H1 (cell line): Measurements from ENCODE around the gene KMT2E. TPM values are rescaled to one million over a fixed set of nuclear protein-coding genes. Genes with fewer than 3 reads are reported as not detected.

Experiments used
- CTCF ChIA-PET: fragments of 300-600 bp; sonication (Branson Sonifier 250); formaldehyde crosslinking; loops from one replicate; lab custom pipeline; 2021; ENCODE audit not compliant: partially characterized antibody; lab: Charles Lee
- POLR2A ChIA-PET: fragments of 300-600 bp; sonication (Branson Sonifier 250); formaldehyde crosslinking; loops from one replicate; lab custom pipeline; 2021; ENCODE audit warnings: inconsistent platforms; ENCODE audit not compliant: partially characterized antibody; lab: Charles Lee
- DNase-seq, 2 experiments: peaks; one replicate each; pipeline versions ENCODE4 v3.0.0 to v3.0.0-alpha.2; 2010 to 2022; ENCODE audit warnings: low spot score in 2 of 2, low read depth in 1 of 2, mixed read lengths in 1 of 2
- FAIRE-seq: peaks from 2 replicates; lab custom pipeline; 2011; peaks lifted over from hg19 to GRCh38; lab: Jason Lieb, UNC
- H2AFZ ChIP-seq: 2 replicates; pipeline ENCODE4 v1.8.1; 2012; ENCODE audit warnings: low read length, inconsistent platforms
- H2AK5ac ChIP-seq: 2 replicates; pipeline ENCODE4 v1.6.1; 2013; ENCODE audit warnings: low read depth, low read length
- H2BK120ac ChIP-seq: replicated peaks from 2 replicates; pipeline ENCODE3; 2013; ENCODE audit warnings: low read depth, low read length, inconsistent platforms
- H2BK12ac ChIP-seq: 2 replicates; pipeline ENCODE4 v1.6.1; 2013; ENCODE audit warnings: low read depth, low read length
- H2BK15ac ChIP-seq: 2 replicates; pipeline ENCODE4 v1.6.1; 2013; ENCODE audit warnings: low read length
- H2BK20ac ChIP-seq: 2 replicates; pipeline ENCODE4 v1.6.1; 2013; ENCODE audit warnings: low read length
- H2BK5ac ChIP-seq: 2 replicates; pipeline ENCODE4 v1.6.1; 2013; ENCODE audit warnings: low read depth, low read length
- H3K14ac ChIP-seq: 2 replicates; pipeline ENCODE4 v1.6.1; 2013; ENCODE audit warnings: inconsistent platforms; ENCODE audit not compliant: insufficient read length
- H3K18ac ChIP-seq: 2 replicates; pipeline ENCODE4 v1.6.1; 2013; ENCODE audit warnings: low read length; ENCODE audit errors: extremely low read depth
- H3K23ac ChIP-seq: 2 replicates; pipeline ENCODE4 v1.6.1; 2013; ENCODE audit warnings: inconsistent platforms; ENCODE audit not compliant: insufficient read length
- H3K23me2 ChIP-seq: 2 replicates; pipeline ENCODE4 v1.6.1; 2013; ENCODE audit warnings: low read depth, low read length
- H3K27ac ChIP-seq: 2 replicates; pipeline ENCODE4 v1.6.1; 2011; ENCODE audit warnings: low read depth, low read length, inconsistent platforms
- H3K27me3 ChIP-seq, 4 experiments: replicated peaks in 1 of 4; 1 replicate in 1 of 4; 2 replicates in 3 of 4; pipeline versions ENCODE4 v1.6.1 to v1.8.1; 2011 to 2013; ENCODE audit warnings: low read length in 3 of 4, mild to moderate bottlenecking in 3 of 4, inconsistent platforms in 2 of 4, mixed read lengths in 2 of 4, moderate library complexity in 1 of 4; ENCODE audit not compliant: control insufficient read depth in 3 of 4, insufficient read depth in 3 of 4; ENCODE audit errors: extremely low read depth in 1 of 4
- H3K36me3 ChIP-seq, 4 experiments: 2 replicates each; pipeline versions ENCODE4 v1.6.1 to v1.8.1; 2011 to 2013; ENCODE audit warnings: mild to moderate bottlenecking in 4 of 4, low read length in 3 of 4, moderate library complexity in 2 of 4, control low read depth in 1 of 4, inconsistent platforms in 1 of 4; ENCODE audit not compliant: insufficient read depth in 4 of 4, control insufficient read depth in 2 of 4
- H3K4ac ChIP-seq: replicated peaks from 2 replicates; pipeline ENCODE3; 2013; ENCODE audit warnings: low read length, low read depth, mixed read lengths, inconsistent platforms; ENCODE audit not compliant: insufficient read length
- H3K4me1 ChIP-seq, 4 experiments: replicated peaks in 1 of 4; 1 replicate in 1 of 4; 2 replicates in 3 of 4; pipeline versions ENCODE4 v1.6.1 to v1.8.1; 2011 to 2013; ENCODE audit warnings: low read length in 3 of 4, inconsistent platforms in 2 of 4, mixed read lengths in 1 of 4; ENCODE audit not compliant: insufficient read depth in 4 of 4, control insufficient read depth in 3 of 4
- H3K4me2 ChIP-seq, 2 experiments: 2 replicates each; pipeline versions ENCODE4 v1.6.1 to v1.8.1; 2011 to 2013; ENCODE audit warnings: low read depth in 2 of 2, low read length in 2 of 2, control low read depth in 1 of 2, inconsistent platforms in 1 of 2, mild to moderate bottlenecking in 1 of 2; ENCODE audit not compliant: insufficient read depth in 1 of 2
- H3K4me3 ChIP-seq, 4 experiments: fragments of 200-600, 300-600 bp in 1 of 4; sonication (generic), shearing (Covaris generic), sonication (Bioruptor Twin) in 1 of 4; 2 replicates each; pipeline versions ENCODE4 v1.5.1 to v1.8.1; 2011 to 2016; ENCODE audit warnings: low read length in 4 of 4, low read depth in 3 of 4, control low read depth in 2 of 4, inconsistent platforms in 2 of 4, mild to moderate bottlenecking in 2 of 4, mixed read lengths in 1 of 4, moderate library complexity in 1 of 4; ENCODE audit not compliant: insufficient read depth in 2 of 4; ENCODE audit errors: extremely low read depth in 1 of 4
- H3K56ac ChIP-seq: replicated peaks from 2 replicates; pipeline ENCODE3; 2013; ENCODE audit warnings: low read depth, mild to moderate bottlenecking, mixed read lengths, low read length, inconsistent platforms; ENCODE audit not compliant: insufficient read length
- H3K79me1 ChIP-seq: 2 replicates; pipeline ENCODE4 v1.6.1; 2013; ENCODE audit warnings: low read depth, low read length, control low read depth
- H3K79me2 ChIP-seq, 2 experiments: 2 replicates each; pipeline versions ENCODE4 v1.6.1 to v1.8.1; 2012 to 2013; ENCODE audit warnings: low read length in 2 of 2, mild to moderate bottlenecking in 2 of 2, inconsistent platforms in 1 of 2; ENCODE audit not compliant: insufficient read depth in 2 of 2, control insufficient read depth in 1 of 2
- H3K9ac ChIP-seq, 4 experiments: replicated peaks in 1 of 4; 1 replicate in 1 of 4; 2 replicates in 3 of 4; pipeline versions ENCODE4 v1.6.1 to v1.8.1; 2011 to 2013; ENCODE audit warnings: low read depth in 3 of 4, low read length in 3 of 4, control low read depth in 2 of 4, mild to moderate bottlenecking in 2 of 4, moderate library complexity in 2 of 4, inconsistent platforms in 1 of 4; ENCODE audit errors: extremely low read depth in 1 of 4
- H3K9me3 ChIP-seq, 2 experiments: 2 replicates each; pipeline versions ENCODE4 v1.6.1 to v1.8.1; 2012 to 2013; ENCODE audit warnings: mild to moderate bottlenecking in 2 of 2, moderate library complexity in 2 of 2, control low read depth in 1 of 2, inconsistent platforms in 1 of 2, low read depth in 1 of 2, low read length in 1 of 2, mixed read lengths in 1 of 2; ENCODE audit not compliant: insufficient read depth in 2 of 2
- H4K20me1 ChIP-seq, 2 experiments: replicated peaks in 1 of 2; 2 replicates each; pipeline versions ENCODE3 to v1.8.1; 2011 to 2013; ENCODE audit warnings: inconsistent platforms in 2 of 2, low read length in 2 of 2, mild to moderate bottlenecking in 1 of 2; ENCODE audit not compliant: insufficient read depth in 2 of 2, control insufficient read depth in 1 of 2
- H4K5ac ChIP-seq: 2 replicates; pipeline ENCODE4 v1.6.1; 2013; ENCODE audit warnings: low read length, low read depth, mixed read lengths, inconsistent platforms; ENCODE audit not compliant: insufficient read length
- H4K8ac ChIP-seq: 2 replicates; pipeline ENCODE4 v1.8.0; 2013; ENCODE audit warnings: mild to moderate bottlenecking, moderate library complexity, low read length, inconsistent platforms; ENCODE audit not compliant: insufficient read depth; ENCODE audit errors: extremely low read depth
- H4K91ac ChIP-seq: replicated peaks from 2 replicates; pipeline ENCODE3; 2013; ENCODE audit warnings: low read length, mixed read lengths, inconsistent platforms; ENCODE audit not compliant: insufficient read length
- EZH2 ChIP-seq: fragments of 200-600 bp; sonication (generic); IDR thresholded peaks from 2 replicates; pipeline ENCODE4 v1.7.1; 2012; ENCODE audit warnings: low read depth, mild to moderate bottlenecking, moderate library complexity, low read length, inconsistent platforms; ENCODE audit not compliant: severe bottlenecking
- FOSL1 ChIP-seq: IDR thresholded peaks from 2 replicates; pipeline ENCODE4 v1.6.1; 2011; ENCODE audit warnings: mild to moderate bottlenecking, low read depth, low read length, moderate library complexity; ENCODE audit not compliant: insufficient read depth
- GABPA ChIP-seq: IDR thresholded peaks from 2 replicates; pipeline ENCODE4 v1.6.1; 2011; ENCODE audit warnings: mild to moderate bottlenecking, low read length, moderate library complexity, borderline replicate concordance; ENCODE audit not compliant: insufficient read depth
- HDAC6 ChIP-seq: IDR thresholded peaks from one replicate; pipeline ENCODE4 v1.7.1; 2012; ENCODE audit warnings: low read depth, mild to moderate bottlenecking, inconsistent platforms, low read length, moderate library complexity
- POLR2A ChIP-seq, 2 experiments: IDR thresholded peaks; 1 replicate in 1 of 2; 2 replicates in 1 of 2; pipeline ENCODE4 v1.6.1; 2011; ENCODE audit warnings: low read depth in 2 of 2, low read length in 2 of 2, mild to moderate bottlenecking in 2 of 2; ENCODE audit errors: control extremely low read depth in 1 of 2
- RAD21 ChIP-seq, 2 experiments: IDR thresholded peaks in 1 of 2; conservative IDR thresholded peaks in 1 of 2; 2 replicates each; pipeline ENCODE4 v1.6.1; 2011; ENCODE audit warnings: low read depth in 2 of 2, low read length in 2 of 2, improper control_type of control experiment in 1 of 2, inconsistent platforms in 1 of 2, mild to moderate bottlenecking in 1 of 2, moderate library complexity in 1 of 2
- TAF1 ChIP-seq: IDR thresholded peaks from 2 replicates; pipeline ENCODE4 v1.6.1; 2011; ENCODE audit warnings: mild to moderate bottlenecking, low read depth, low read length
- TAF7 ChIP-seq: optimal IDR thresholded peaks from 2 replicates; pipeline ENCODE3; 2011; ENCODE audit warnings: low read depth, mild to moderate bottlenecking, inconsistent platforms, low read length, moderate library complexity, borderline replicate concordance
- TCF12 ChIP-seq: IDR thresholded peaks from 2 replicates; pipeline ENCODE4 v1.6.1; 2011; ENCODE audit warnings: low read depth, mild to moderate bottlenecking, low read length
- YY1 ChIP-seq: IDR thresholded peaks from 2 replicates; pipeline ENCODE4 v1.6.1; 2011; ENCODE audit warnings: low read depth, mild to moderate bottlenecking, low read length
- WGBS, 2 experiments: shearing (Covaris generic) in 1 of 2; methylation state at CpG; one replicate each; pipeline versions ENCODE4 v1.1.6 to v1.1.7; 2013 to 2015; ENCODE audit warnings: low lambda C conversion rate in 2 of 2, mixed read lengths in 2 of 2, inconsistent platforms in 1 of 2, low coverage in 1 of 2, missing lambda C conversion rate in 1 of 2; ENCODE audit not compliant: insufficient replicate concordance in 2 of 2, insufficient coverage in 1 of 2, insufficient read length in 1 of 2; ENCODE audit errors: extremely low coverage in 1 of 2, missing lambda C conversion rate in 1 of 2; 5-methylcytosine and 5-hydroxymethylcytosine counted together
- polyA plus RNA-seq, 7 experiments: library from polyadenylated mRNA; depleted of rRNA in 3 of 7; stranded (reverse) in 5 of 7; unstranded in 2 of 7; fragments of >200 nt in 5 of 7; fragments of 200-250 nt in 2 of 7; gene quantifications; 1 replicate in 5 of 7; 2 replicates in 1 of 7; 4 replicates in 1 of 7; pipeline versions ENCODE4 v1.2.1 to v1.2.3, GENCODE V29; 2011 to 2013; ENCODE audit warnings: missing spikeins in 2 of 7, mixed read lengths in 2 of 7
- total RNA-seq: library from RNA; stranded (reverse); fragmentation: NEBNext Ultra II Directional; extraction: Animal tissue kit (Norgen Biotek cat#: 25700); gene quantifications from 2 replicates; pipeline ENCODE4 v1.2.1, GENCODE V29; 2021

Gene KMT2E
- total and polyA plus RNA-seq, 2 of the 8 experiments (the other 6 are each of a cell fraction or from before 2014, with no cell fraction given), result 10.9 to 45.0 TPM

- no peak overlapping the region for H2BK12ac ChIP-seq
- peak overlapping the region; percentile 84 to 92 (median 88) for H3K9ac ChIP-seq
- CTCF ChIA-PET, result interaction anchor here (0.6 to 3.2 kb wide), 12 partner anchors 12 to 140 kb away, joined by 3 to 27 read pairs (median 4); partner anchors contain the start of gene KMT2E
- peak overlapping the region; percentile 71 for H3K56ac ChIP-seq
- H3K14ac ChIP-seq, result no peak overlapping the region
- H2BK5ac ChIP-seq, result peak overlapping the region; percentile 76
- H3K9me3 ChIP-seq, result no peaks in the 10 kb centered on the region
- H2BK20ac ChIP-seq, result no peak overlapping the region
- peak overlapping the region; percentile 96 for H4K5ac ChIP-seq
- H2BK15ac ChIP-seq, result no peak overlapping the region
- H3K27ac ChIP-seq, result peak overlapping the region; percentile 90
- H3K79me2 ChIP-seq, result peaks cover 0 to 26% of the 10 kb centered on the region in 2 experiments; a peak in 2 of 4 replicates
- H2BK120ac ChIP-seq, result no peak overlapping the region
- no peaks in the 10 kb centered on the region for H3K79me1 ChIP-seq
- no peaks in the 10 kb centered on the region for H3K27me3 ChIP-seq
- peaks cover 2% of the 10 kb centered on the region; the same call in 1 of the 2 replicates for H3K23me2 ChIP-seq
- H3K4me3 ChIP-seq, result peak overlapping the region; percentile 59 to 72 (median 66)
- peak overlapping the region; percentile 58 for H4K91ac ChIP-seq
- H3K18ac ChIP-seq, result peak overlapping the region; percentile 89
- H3K36me3 ChIP-seq, result peaks cover 0 to 8% (median 0%) of the 10 kb centered on the region in 4 experiments; a peak in 1 of 8 replicates
- DNase-seq, result peak; percentile 58 to 87
- POLR2A ChIA-PET, result interaction anchor here (0.6 to 5.6 kb wide), 20 partner anchors 9 to 674 kb away, joined by 3 to 118 read pairs (median 4); partner anchors contain the start of genes KMT2E and SRPK2
- FAIRE-seq, result no peak
- H3K23ac ChIP-seq, result no peak overlapping the region
- H2AK5ac ChIP-seq, result no peak overlapping the region
- 4% methylated on average over 62 of the region's 62 CpGs; no CpG with 5 or more reads in 1 of the 2 experiments for WGBS, 2 experiments
- peak overlapping the region; percentile 58 to 81 for H3K4me2 ChIP-seq
- H4K20me1 ChIP-seq, result peaks cover 10 to 11% of the 10 kb centered on the region in 2 experiments
- peak overlapping the region; percentile 96; the same call in 1 of the 2 replicates for H4K8ac ChIP-seq
- peak overlapping the region; percentile 74 for H3K4ac ChIP-seq
- H2AFZ ChIP-seq, result 0 out of 2 replicates have a peak overlapping the region, but pooled peaks have one; percentile 37
- peaks cover 0 to 13% (median 8%) of the 10 kb centered on the region in 4 experiments; a peak in 4 of 7 replicates for H3K4me1 ChIP-seq
- TF ChIP-seq HDAC6 (no peak), EZH2 (no peak), RAD21 (IDR thresholded peaks at IDR 0.05 in 1 of 2, conservative IDR thresholded peaks at IDR 0.05 in 1 of 2; ENCODE audit: low read depth in 2 of 2, low read length in 2 of 2) (peak; percentile 17 to 41; a peak in 3 of 4 replicates), GABPA (peak; percentile 48; the same call in 1 of the 2 replicates), TCF12 (0 out of 2 replicates have a peak, but pooled peaks have one; percentile 5), YY1 (peak; percentile 92), TAF1 (peak; percentile 93), TAF7 (peak; percentile 47), POLR2A (IDR thresholded peaks at IDR 0.05; ENCODE audit: control extremely low read depth in 1 of 2, low read depth in 2 of 2, low read length in 2 of 2) (peak; percentile 72 to 98), FOSL1 (no peak)
Observed at GRCh38 chr7:104983578-104984539, 30.1 kb upstream of the KMT2E start.
